Stimulated activated CD4-positive, alpha-beta T cell treated with anti-CD3 and anti-CD28 coated beads, TNF-alpha, amount 100 ng/mL, for 24 hours (primary cell): Measurements from ENCODE around the gene RHBDL3.
"Not testable (repeated sequence)": the region's sequence is repeated elsewhere in the genome, so short reads cannot be mapped to it uniquely, and the experiment has no call there.

Experiments
- DNase-seq, 3 experiments: peaks; one replicate each; pipeline ENCODE4 v3.0.0-alpha.2; 2020; ENCODE audit warnings: low read depth in 3 of 3

The RHBDL3 gene, protein sequence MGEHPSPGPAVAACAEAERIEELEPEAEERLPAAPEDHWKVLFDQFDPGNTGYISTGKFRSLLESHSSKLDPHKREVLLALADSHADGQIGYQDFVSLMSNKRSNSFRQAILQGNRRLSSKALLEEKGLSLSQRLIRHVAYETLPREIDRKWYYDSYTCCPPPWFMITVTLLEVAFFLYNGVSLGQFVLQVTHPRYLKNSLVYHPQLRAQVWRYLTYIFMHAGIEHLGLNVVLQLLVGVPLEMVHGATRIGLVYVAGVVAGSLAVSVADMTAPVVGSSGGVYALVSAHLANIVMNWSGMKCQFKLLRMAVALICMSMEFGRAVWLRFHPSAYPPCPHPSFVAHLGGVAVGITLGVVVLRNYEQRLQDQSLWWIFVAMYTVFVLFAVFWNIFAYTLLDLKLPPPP

DNA sequence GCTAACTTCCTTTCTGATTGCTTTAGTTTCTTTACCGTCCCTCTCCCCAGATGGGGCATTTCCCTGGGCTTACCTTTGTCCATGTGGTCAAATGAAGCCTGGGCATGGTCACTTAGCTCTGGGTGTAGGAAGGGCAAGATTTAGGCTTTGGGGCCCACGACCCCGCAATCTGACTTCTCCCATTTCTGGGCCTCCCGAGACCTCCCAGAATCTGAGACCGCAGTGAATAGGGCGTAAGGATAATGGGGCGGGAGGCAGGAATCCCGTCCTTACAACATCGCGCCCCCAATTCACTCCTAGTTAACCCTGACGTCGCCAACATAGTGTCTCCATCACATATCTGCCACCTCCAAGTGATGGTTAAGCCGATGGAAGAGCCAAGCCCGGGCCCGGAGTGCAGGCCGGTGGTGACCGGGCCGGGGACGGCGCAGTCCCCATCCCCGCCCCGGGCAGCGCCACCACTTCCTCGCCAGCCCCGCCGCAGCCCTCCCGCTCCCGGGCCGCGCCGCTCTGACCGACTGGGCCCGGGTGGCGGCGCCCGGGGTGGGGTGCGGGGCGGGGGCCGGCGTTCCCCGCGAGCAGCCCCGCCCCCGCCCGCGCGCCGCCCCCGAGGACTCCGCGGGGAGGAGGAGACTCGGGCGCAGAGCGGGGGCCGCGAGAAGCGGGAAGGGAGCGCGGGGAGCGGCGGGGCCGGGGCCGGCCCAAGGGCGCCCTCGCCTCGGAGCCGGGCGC lies at the start of gene RHBDL3:
Gene RHBDL3, plus strand, starts transcription at position 641 of the 732 bp plus-strand sequence. CDS start 358 bp downstream, outside the sequence.
- no peak for DNase-seq

DNA sequence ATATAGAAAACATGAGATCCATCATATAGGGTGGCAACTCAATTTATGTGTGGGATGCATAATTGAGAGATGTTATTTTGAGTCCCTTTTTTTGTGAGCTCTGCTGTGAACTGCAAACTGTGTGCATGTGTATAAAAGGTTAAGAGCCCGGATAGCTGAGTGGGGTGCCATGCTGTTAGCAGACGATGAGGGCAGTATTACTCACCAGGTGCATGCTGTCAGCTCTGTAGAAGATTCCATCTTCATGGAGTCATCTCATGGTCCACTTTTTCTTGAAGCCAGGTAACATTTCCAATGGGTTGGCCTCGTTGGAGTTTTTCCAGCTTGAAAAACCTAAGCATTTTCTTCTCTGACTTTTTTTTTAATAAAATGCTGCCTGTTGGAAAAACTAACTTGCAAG lies 43.0 kb upstream of the RHBDL3 start:
- DNase-seq, result no peak

DNA sequence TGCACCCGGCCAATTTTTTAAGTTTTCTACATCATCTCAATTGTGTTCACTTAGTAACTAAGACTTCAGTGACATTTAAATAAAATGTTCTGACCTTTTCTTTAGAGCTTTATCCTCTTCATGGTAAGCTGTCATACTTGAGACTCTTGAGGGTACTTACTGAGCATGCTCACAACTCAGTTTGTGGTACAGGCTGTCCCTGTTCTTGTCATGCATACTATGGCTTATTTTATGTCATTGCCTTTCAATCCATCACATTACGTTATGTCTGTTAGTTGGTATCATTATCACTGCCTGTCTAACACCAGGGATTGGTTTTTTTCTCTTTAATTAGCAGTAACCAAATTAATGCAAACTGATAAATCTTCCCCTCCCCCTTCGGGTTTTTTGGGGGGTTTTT lies 41.9 kb upstream of the RHBDL3 start:
- DNase-seq, result no peak

DNA sequence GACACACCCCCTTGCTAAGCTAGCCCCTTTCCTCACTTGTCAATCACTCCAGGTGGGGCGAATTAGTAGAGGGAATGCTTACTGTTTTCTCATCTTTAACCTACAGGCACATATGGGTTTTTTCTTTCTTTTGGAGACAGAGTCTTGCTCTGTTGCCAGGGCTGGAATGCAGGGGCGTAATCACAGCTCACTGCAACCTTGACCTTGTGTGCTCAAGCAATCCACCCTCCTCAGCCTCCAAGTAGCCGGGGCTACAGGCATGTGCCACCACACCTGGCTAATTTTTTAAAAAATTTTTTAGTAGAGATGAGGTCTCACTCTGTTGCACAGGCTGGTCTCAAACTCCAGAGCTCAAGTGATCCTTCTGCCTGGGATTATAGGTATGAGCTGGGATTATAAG lies 38.7 kb upstream of the RHBDL3 start:
- no peak for DNase-seq

DNA sequence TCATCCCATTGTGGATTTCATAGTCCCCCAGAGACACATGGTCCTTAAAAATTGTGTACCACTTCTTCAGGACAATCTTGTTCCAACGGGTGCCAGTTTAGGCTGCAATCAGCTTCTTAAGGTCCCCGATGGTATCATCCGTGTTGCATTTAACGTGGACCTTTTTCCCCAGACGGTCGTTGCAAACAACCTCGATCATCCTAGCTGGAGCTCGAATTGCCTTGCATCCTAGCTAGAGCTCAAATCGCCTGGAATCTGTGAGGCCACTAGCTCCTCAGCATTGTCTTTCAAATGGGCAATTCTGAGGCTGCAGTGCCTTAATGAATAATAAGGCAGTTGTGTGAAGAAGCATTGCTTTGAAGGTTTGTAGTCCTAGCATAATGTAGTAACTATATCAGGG lies 37.7 kb upstream of the RHBDL3 start:
- no peak for DNase-seq

DNA sequence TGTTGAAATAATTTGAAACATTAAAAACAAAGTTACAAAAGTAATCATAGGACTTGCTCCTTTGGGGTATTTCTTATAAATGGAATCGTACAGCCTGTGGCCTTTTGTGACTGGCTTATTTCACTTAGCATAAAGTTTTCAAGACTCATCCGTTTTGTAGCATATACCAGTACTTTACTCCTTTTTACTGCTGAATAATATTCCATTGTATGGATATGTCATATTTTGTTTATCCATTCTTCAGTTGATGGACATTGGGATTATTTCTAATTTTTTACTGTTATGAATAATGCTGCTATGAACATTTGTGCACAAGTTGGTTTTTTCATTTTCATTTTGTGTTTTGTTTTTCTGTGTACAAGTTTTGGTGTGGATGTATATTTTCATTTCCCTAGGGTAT lies 30.0 kb upstream of the RHBDL3 start:
- DNase-seq, result no peak

DNA sequence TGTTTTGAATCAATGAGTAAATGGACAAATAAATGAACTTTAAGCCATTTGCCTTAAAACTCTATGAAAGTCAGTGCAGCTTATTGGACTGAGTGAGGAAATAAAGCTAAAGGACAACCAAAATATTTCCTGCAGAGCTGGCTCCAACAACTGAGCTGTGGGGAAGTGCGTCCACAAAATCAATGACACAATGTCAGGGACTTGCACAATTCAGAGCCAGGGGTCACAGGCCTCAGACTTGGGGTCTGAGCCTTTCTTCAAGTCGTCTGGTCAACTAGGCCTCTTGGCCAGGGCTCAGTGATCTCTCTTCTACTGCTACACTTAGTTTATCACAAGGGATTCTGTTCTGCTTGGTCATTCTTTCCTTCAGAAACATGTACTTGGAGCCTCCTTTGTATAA lies 26.2 kb upstream of the RHBDL3 start:
- no peak for DNase-seq

DNA sequence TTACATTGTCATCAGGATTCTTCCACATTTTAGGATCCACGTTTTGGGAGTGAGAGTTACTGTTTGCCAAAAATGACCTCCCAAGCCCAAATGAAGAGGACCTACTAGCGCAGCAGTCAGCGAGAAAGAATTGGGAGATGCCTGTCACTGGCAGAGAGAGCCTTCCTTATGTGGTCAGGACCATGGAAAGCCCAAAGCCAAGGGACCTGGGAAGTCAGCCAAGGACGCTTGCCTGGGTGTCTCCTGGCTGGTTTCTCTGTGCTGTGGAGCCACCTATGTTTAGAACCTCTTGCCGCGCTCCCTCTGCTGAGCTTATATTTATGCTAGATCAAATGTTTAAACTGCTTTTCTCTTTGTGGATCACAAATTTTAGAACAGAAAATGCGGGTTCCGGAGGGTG lies 24.9 kb upstream of the RHBDL3 start:
- DNase-seq, result no peak

DNA sequence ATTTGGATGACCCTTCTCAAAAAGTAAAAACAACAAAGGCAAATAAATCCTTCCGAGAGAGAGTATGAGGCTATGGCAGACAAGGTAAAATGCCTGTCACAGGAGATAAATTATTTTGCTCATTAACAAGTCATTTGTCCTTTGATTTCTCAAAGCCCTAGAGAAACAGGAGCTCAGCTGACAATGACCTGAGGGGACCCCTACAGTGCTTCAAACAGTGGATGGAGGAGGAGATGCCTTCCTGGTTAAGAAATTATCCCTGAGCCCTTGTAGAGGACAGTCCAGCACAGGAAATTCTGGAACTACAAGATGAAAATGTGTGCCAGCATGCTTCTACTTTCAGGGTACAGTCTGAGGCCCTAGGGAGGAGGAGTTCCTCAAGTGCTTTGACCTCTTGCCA lies 24.0 kb upstream of the RHBDL3 start:
- DNase-seq, result no peak

DNA sequence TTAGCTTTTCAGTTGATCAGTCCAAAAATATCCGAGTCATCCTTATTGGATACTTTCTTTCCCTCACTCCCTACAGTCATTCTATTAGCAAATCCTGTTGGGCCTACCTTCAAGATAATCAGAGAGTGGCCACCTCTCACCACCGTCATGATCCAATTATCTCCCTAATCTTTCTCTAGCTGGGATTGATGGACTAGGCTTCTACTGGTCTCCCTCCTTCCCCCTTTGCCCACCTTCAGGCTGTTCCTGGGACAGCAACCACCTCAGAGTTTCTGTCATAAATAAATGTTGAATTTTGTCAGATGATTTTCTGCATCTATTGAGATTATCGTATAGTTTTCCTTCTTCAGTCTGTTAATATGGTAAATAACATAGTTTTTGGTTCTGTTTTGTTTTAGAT lies 16.2 kb upstream of the RHBDL3 start:
- no peak for DNase-seq

DNA sequence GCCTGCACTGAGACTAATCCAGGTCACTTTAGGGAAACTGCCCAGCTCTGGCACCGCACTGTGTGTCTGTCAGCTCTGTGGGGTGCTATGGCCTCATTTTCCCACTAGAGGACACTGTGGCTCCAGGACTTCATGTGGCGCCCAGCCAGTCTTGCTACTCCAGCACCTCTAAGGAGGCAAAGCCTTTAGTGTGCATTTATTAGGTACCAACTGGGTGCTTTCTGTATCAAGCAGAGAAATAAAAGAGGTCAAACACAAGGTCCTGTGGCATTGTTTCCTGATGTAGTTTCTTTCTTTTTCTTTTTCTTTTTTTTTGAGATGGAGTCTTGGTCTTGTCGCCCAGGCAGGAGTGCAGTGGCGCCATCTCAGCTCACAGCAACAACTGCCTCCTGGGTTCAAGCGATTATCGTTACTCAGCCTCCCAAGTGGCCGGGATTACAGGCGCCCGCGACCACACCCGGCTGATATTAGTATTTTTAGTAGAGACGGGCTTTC lies 12.5 kb upstream of the RHBDL3 start:
- peak; percentile 41 to 73 (median 42) for DNase-seq

DNA sequence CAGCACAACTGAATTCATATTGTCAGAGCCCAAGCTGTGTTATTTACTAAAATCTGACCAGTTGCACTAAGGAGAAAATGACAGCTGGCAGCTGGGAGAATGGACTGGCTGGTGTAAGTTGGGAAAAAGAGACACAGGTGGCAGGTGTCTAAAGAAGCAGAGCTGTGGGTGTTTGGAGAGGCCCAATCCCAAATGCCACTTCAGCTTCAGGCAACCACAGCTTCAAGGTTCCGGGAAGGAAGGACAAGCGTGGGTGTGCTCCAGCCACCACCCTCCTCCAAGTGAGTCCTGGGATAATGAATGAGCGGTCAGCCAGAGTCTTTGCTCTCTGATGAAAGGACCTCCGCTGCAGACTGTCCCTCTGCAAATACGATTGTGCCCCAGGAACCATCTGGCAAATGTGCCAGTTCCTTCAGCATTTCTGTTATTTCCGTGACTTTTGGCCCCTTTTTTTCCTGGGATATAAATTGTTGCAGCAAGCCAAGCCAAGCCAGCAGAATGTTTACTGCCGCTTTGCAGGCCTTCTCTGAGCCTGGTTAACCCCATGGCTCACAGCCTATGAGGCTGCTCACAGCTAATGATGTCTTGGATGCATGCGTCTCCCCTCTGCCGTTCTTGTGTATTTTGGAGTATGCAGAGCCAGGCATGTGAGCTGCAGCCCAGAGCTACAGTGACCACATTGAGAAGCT lies 9.5 kb upstream of the RHBDL3 start:
- DNase-seq, result no peak

DNA sequence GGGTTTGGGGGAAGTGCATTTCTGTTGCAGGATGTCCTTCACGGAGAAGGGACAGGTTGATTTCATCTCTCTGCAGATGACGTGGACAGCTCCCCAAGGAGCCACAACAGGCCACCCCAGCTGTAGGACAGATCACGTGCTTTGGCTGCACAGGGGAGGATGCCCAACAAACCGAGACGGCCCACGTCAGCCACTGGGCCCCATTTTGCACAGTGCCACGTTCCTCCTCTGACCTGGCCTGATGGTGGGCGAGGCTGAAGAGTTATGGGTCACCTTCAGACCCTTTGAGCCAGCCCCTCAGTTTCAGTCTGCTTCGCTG lies 9.0 kb upstream of the RHBDL3 start:
- DNase-seq, result no peak

DNA sequence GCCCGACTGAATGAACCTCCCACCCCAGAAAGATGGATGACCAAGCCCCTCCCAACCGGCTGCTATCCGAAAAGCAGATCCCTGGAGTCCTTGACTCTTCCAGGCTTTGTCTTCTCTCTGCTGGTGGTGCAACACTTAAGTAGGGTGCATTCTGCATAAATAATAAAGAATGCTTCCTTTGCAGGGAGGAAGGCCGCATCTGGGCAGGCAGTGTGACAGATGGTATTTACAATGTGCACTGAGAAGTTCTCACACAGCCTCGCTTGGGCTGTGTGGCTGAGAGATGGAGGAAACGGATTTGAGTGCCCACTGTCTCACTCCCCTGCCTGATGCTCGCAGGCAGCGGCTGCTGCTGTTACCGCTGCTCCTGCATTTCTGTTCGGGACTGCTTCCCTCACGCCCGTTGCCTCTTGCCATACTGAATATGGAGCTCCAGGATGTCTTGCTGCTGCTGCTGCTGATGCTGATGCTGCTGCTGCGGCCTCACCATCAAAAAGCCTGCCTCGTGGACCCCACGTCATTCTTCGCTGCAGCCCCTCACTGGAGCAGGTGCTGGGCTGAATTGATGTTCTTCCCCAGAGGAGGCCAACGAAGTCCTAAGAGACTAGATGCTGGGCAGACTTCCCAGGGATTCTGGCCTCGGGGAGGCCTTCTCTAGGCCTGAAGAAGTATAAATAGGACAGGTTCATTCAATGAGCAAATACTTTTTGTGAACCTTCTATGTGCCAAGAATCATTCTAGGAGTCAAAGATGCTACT lies 7.1 kb upstream of the RHBDL3 start:
- DNase-seq, result no peak

DNA sequence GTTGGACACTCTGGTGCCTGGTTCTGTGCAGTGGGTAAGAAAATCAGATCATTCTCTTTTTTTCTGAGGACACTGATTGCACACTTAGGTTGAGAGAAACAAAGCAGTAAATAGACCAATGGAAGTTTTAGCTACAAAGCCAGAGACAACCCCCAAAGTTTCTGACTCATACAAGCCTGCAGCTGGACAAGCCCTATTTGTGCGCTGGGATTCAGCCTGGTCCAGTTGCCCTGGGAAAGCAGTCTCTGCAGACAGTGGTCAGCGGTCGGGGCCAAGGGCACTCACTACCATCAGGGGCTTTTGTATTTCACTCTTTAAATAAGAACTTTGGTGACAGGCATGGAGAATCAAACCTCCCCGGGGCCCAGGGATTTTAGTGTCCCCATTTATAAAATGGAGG lies 6.0 kb upstream of the RHBDL3 start:
- DNase-seq, result no peak

DNA sequence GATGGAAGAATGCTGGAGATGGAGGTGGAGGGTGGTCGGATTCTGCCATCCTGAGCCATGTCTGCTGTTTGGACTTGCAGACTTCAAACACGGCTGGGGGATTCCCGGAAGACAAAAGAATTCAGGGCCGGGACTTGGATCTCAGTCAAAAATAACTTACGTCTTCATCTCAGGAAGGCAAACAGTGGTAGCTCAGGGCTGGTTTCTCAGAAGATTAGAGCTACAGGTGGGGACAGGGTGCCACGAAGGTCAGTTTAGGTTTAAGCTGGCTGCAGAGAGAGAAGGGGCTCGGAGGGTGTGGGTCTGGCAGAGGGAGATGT lies 4.3 kb upstream of the RHBDL3 start:
- no peak for DNase-seq

DNA sequence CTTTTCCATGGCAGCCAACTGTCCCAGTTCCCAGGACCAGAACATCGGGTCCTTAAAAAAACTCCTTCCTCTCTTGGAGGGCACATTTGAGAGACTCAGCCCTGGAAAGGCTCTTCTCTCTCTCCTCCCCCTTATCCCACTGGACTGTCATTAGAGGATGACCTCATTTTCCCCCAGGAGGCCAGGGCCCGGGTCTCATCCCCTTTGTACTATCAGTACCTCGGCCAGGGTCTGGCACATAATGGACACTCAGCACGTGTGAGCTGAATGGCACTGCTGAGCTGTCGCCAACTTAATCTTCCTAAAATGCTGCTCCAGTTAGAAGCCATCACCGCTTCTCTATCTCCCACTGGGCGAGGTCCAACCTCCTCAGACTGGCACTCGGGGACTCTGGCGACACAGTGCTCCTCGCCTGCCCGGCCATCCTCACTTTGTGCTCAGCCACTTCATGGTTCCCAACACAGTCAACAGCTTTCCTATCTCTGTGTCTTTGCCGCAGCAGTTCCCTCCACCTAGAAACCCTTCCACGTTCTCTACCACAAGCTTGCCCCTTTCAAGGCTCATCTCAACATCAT lies 3.6 kb upstream of the RHBDL3 start:
- no peak for DNase-seq

DNA sequence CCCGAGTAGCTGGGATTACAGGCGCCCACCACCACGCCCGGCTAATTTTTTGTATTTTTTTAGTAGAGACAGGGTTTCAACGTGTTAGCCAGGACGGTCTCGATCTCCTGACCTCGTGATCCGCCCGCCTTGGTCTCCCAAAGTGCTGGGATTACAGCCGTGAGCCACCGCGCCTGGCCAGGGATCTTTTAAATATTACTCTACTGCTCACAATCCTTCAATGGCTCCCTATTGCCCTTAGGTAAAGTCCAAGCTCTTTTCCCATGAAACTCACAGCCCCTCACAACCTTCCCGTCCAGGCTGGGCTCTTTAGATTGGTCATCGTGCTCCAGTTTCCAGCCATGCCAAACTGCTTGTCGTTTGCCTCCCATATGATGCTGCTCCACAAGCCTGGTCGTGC lies 2.1 kb upstream of the RHBDL3 start:
- not testable (repeated sequence) for DNase-seq

DNA sequence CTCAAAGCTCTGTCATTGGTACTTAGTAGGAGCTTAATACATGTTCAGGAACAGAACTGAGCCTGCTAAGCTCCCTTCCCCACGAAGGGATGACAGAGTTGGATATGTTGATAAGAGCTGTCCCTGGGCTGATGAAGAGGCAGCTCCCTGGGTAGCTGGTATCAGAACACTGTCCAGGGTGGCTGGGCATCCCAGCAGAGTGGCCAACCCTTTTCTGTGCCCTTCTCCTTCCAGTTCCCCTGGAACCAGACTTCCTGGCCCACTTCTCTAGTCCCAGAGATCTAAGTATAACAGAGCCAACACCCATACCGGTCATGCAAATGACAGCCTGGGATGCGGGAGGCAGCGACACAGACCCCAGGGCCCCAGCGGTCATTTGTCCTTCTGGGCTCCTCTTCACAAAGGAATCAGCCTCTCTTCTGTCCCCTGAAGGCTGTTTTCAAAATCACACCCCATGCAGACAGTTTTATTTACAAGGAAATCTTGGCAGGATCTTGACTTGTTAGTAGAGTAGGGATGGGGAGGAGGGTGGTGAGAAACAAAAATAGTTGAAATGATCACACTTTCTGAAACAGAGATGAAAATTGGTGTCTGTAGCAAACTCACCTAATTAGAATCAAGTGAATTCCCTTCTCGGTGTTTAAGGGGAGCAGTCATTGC lies 1.4 kb upstream of the RHBDL3 start:
- no peak for DNase-seq

DNA sequence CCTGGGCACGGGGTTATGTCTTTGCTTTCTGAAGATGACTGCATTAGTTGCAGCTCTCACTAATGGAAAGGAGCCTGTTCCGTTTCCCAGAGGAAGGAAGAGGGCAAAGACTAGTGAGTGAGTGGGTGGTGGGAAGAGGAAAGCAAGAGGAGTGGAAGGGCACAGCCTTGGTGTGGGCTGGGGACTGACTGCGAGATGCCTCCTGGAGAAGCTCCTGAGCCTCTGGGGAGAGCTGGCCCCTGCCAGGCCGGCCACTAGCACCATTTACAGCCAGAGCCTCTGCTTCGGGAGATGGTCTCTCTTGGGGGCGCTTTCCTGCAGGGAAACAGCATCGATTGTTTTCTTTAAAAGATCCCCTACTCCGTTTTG lies 825 bp upstream of the RHBDL3 start:
- no peak for DNase-seq

DNA sequence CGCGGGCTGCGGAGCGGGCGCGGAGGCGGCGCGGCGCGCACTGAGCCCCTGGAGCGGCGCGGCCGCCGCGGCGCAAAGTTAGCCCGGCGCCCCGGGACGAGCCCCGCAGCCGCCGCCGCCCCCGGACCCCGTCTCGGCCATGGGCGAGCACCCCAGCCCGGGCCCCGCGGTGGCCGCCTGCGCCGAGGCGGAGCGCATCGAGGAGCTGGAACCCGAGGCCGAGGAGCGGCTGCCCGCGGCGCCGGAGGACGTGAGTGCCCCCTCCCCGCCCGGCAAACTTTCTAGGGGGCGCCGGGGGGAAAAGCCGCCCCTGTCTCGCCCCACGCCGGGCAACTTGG lies 388 bp downstream of the RHBDL3 start:
- no peak for DNase-seq
